Endometrium (tissue), 2 donors: ENCODE data around the gene MYOM3.
"Not testable (repeated sequence)": the region's sequence is repeated elsewhere in the genome, so short reads cannot be mapped to it uniquely, and the experiment has no call there.

Experiments used
- FAIRE-seq: peaks from 2 replicates; lab custom pipeline; 2012; peaks lifted over from hg19 to GRCh38; lab: Jason Lieb, UNC
- donor health status: control.
- donor health status: control.

Gene MYOM3

DNA sequence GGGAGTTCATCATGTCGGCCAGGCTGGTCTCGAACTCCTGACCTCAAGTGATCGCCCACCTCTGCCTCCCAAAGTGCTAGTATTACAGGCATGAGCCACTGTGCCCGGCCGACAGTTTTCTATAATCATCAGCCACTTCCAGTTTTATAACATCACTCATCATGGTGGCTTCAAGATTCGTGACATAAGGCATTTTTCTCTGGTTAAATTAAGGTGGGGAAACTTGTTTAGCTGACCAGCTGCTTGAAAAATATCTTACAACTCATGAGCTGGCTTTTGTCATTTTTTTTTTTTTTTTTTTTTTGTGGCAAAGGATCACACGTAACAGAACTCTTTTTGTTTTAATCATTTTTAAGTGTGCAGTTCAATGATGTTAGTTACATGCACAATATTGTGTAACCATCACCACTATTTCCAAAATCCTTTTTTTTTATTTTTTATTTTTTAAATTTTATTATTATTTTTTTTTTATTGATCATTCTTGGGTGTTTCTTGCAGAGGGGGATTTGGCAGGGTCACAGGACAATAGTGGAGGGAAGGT lies 80.9 kb downstream of the MYOM3 start:
- not testable (repeated sequence) for FAIRE-seq

DNA sequence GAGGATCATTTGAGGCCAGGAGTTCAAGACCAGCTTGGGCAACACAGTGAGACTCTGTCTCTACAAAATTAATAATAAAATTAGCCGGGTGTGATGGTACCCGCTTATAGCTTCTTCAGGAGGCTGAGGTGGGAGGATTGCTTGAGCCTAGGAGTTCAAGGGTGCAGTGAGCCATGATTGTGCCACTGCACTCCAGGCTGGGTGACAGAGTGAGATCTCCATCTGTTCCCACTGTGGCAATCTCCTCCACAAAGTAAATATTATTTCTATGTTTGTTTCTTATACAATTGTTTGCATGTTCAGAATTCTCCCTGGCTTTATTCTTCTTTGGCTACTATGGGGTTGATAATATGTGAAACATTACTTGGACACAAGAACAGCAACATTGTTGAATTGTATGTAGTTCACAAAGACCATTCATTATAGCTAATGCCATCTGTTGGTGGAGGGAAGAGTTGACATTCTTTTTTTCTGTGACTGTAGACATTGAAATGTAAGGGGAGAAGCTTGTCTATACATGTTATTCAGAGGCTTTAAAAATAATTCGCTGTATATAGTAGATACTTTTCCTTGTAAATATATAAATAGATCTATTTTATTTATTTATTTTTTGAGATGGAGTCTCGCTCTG lies 84.0 kb downstream of the MYOM3 start:
- peak; percentile 88 for FAIRE-seq

- FAIRE-seq = no peak
Measured at GRCh38 chr1:24022581-24023361, 89.2 kb downstream of the MYOM3 start.

DNA sequence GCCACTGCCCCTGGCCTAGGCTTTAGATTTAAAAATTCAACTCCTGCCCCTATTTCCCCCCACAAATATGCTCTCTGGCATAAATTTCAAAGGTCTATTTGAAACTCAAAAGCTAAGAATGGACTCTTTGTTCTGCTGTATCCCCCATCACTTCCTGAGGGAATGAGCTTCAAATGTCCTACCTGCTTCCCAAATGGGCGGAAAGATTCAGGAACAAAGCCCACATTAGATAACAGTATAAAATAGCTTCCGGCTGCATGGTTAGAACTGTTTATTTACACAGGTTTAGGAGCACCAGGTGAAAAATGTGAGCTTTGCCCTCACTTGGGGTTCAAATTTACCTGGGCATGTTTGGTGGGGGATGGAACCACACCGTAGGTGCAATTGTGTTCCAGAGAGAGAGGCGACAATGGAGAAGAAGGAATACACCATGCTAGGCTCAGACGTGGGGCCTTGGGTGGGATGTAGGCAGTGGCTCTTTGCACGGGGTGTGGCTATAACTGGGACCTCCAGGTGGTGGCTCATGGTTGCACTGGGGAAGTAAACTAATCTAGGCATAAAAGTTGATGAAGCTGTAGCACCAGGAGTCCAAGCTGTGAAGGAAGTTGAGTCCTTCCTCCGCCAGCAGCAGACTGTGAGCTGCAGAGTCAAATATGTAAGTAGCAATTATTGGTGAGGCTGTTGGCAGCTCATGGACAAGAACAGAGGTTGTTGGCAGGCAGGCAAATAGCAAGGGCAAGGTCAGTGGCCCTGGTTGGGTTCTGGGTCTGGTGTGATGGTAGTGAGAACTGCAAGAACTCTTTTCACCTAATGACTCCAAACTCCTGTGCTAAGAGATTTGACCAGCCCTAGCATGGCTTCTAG lies 90.3 kb downstream of the MYOM3 start:
- FAIRE-seq = no peak

DNA sequence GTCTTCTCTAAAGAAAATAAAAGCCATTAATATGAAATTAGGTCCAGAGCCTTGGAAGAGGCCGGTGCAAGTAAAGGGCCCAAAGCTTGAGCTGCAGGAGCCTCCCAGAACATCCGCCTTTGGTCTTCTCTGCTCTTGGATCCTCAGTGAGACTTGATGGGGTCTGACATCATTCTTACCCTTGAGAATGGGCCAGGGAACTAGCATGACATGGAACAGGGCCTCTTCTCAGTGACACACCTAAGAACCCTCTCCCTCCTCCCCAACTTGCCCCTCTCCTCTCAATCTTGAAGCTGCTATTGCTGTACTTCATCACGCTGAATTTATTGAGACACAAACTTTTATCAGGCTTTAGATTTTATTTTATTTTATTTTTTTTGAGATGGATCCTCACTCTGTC lies 91.5 kb downstream of the MYOM3 start:
- no peak for FAIRE-seq

- no peak for FAIRE-seq
Measured at GRCh38 chr1:24020025-24020424, 91.9 kb downstream of the MYOM3 start.

DNA sequence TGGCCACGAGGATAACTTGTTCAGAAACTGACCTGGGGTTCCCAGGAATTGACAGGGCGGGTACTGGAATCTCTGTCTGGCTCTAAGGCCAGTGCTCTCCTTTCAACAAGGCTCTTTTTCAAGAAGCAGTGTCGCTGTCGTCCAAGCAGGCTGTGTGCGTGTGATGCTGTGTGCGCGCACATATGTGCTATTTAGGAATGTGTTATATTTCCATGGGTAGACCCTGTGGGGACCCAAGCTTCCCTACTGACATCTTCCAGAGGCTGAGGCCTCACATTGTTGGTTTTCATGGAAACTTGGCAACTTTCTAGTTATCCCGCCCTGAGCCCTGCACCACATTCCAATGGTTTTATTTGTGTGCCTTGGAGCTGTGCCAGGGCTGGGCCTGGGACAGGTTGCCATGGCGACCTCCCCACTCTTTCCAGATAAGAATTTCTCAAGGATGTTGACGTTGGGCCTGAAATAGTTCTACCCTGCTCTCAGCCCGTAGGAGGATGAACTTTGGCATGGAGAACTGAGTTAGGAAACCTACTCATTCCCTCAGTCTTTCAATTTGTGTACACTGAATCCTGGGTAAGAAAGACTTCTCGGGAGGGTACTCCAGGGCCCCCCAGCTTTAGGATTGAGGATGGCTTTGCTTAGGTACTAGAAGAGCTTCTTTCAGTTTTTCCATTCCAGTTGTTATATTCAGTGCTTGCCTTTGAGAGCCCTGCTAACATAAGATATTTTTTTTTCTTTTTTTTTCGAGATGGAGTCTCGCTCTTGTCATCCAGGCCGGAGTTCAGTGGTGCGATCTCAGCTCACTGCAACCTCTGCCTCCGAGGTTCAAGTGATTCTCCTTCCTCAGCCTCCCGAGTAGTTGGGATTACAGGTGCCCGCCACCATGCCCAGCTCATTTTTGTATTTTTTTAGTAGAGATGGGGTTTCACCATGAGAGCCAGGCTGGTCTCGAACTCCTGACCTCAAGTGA lies 93.0 kb downstream of the MYOM3 start:
- FAIRE-seq = peak; percentile 77

- FAIRE-seq = no peak
Measured at GRCh38 chr1:24015221-24016210, 96.4 kb downstream of the MYOM3 start.

- FAIRE-seq = not testable (repeated sequence)
Measured at GRCh38 chr1:24012878-24013277, 99.1 kb downstream of the MYOM3 start.

DNA sequence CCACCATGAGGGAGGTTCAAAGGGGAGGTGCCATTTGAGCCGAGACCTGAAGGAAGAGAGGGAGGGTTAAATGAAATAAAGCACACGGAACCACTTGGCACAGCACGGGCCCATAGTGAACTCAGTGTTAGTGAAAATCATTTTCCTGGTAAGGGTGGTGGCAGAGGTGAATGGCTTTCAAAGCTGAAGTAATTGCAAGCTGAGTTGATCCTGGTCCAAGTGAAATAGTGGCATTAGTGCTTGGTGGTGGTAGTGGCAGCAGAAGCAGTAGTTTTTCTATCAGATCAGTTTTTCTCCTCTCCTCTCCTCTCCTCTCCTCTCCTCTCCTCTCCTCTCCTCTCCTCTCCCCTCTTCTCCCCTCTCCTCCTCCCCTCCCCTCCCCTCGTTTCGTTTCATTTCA lies 101.3 kb downstream of the MYOM3 start:
- FAIRE-seq = no peak

- no peak for FAIRE-seq
Measured at GRCh38 chr1:24009406-24009805, 102.5 kb downstream of the MYOM3 start.

DNA sequence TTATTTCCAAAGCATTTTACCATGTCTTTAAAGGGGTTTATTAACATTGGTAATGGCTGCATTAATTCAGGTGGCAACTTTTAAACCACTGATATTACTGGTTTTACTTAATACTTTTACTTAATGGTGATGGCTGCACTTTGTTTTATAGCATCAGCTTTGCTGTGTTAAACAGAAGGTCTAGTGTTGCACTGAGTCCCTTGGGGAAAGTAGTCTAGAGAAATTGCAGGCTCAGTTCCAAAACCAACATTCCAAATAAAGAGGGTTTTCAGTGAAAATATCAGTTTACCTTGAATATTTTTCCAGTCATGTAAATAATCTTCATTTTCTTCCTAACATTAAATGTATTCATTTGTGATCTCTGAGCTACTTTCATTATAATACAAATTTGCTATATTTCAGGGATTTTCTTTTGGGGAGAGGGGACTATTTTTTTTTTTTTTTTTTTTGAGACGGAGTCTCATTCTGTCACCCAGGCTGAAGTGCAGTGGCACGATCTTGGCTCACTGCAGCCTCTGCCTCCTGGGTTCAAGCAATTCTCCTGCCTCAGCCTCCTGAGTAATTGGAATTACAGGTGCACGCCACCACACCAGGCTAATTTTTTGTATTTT lies 103.3 kb downstream of the MYOM3 start:
- not testable (repeated sequence) for FAIRE-seq

DNA sequence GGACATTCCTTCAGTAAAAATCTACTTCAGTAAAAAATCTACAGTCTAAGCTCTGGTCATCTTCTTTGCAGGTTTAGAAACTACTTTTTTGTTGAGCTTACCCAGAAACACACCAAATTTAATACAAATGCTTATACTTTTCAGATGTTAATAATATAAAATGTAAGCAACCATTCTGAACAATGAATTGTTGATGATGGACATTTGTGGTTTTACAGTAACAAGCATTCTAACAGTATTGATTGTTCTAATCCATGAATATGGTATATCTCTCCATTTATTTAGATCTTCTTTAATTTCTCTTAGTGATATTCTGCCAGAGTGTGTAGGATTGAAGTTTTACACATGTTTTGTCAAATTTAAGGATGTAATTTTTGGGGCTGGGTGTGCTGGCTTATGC lies 104.9 kb downstream of the MYOM3 start:
- no peak for FAIRE-seq
